DMS114 treated with DMSO at 0.1 percent for 48 hours (cell line): ENCODE measurements around the gene CCDC167.
"Not testable (repeated sequence)": the region's sequence is repeated elsewhere in the genome, so short reads cannot be mapped to it uniquely, and the experiment has no call there.

Experiments used
- DNase-seq: peaks from one replicate; lab custom pipeline; 2025; ENCODE audit not compliant: unreplicated experiment; lab: John Stamatoyannopoulos, UW

The CCDC167 gene

GRCh38 chr6:37477656-37478435 lies 21.8 kb downstream of the CCDC167 start:
- DNase-seq: no peak

DNA sequence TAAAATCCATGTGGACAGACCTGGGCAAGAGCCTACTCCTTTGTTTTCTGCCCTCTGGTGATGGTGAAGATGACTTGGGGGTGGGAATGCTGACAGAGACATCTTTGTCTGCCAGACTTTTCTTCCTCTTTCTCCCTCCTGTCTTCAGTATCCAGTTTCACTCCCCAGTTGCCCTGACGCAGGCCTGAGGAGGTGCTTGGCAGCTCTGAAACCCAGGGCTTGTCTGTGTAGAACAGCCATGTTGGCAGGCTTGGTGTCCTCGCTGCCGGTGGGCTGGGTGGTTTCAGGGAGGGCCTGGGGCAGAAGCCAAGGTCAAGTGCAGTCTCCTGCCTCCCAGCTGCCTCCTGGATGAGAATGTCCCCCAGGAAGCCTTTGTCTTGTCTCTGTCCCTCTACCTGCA lies 22.5 kb downstream of the CCDC167 start:
- no peak for DNase-seq

DNA sequence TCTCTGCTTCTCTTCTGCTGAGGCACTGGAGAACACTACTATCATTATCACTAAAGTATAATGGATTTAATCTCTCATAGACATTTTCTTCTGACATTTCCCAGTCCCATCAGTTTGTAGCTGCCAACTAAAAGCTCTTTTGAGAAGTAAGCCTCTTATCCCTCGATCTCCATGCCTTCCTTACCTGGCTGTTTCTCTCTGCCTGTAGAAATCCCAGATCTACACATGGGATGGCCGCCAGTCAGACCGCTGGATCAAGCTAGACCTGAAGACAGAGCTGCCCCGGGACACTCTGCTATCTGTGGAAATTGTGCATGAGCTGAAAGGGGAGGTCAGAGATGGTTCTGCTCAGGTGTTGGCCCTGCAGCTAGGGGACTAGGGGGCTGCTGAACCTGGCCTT lies 25.4 kb downstream of the CCDC167 start:
- no peak for DNase-seq

- DNase-seq: no peak
Observed at GRCh38 chr6:37473364-37474095, 26.2 kb downstream of the CCDC167 start.

DNA sequence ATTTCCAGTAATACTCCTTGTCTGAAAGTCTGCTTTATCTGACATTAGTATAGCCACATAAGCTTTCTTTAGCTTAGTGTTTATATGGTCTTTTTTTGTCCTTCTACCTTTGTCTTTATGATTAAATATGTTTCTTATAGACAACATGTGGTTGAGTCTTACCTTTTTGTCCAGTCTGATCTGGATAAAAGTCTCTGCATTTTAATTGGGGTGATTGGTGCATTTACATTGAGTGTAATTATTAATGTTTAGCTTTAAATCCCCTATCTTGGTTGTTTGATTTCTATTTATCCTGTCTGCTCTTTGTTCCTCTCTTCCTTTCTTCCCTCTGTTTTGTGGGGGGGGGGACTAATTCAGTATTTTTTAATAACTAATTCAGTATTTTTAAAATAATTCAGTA lies 32.0 kb downstream of the CCDC167 start:
- DNase-seq: no peak

DNA sequence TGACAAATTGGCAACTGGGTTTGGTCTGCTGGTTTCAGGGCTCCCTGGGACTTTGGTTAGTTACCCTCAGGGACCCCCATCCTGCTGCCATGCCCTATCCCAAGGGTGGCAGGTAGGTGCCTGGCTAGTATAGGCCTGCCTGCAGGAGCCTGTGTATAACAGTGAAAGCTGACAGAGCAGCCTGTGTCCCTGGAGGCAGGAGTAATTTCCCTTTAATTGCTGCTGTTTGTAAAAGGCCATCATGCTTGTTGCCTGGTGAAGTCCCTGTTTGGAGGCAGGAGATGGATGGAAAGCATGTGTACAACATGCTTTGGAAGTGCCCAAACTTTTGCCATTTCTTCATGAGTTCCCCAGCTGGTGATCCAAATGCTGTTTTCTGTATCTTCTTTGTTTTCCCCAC lies 36.6 kb downstream of the CCDC167 start:
- no peak for DNase-seq

GRCh38 chr6:37460805-37461204 lies 38.9 kb downstream of the CCDC167 start:
- no peak for DNase-seq

DNA sequence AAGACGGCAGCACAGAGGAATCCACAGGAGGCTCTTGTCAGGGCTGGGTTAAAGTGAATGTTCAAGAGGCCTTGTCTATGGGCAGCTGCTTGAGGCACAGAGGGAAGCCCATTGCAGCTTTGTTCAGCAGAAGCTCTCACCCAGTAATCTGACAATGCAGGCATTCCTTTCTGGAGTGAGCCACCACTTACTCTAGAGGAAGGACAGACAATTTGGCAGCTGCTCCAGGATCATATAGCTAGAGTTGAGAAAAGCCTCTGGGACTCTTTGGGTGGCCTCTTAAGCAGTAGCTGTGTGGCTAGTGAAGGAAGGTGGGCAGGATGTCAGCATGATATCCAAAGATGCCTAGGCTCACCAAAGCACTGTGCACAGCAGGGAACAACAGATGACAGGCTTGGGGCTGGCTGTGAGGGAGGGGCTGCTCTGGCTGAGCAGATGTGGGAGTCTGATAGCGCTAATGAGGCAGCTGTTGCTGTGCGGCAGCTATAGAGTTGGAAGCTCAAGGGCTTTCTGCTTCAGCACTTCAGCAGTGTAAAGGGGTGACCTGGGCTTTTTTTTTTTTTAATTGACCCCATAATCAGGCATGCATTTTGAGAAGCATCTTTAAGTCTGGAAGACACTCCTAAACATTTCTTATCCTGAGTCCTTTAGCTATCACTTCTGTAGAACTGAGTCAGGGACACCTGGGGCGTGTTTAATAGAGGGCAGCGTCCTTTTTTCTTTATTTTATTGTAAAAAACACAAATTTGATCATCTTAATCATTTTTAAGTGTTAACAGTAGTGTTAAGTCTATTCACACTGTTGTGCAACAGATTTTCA lies 39.5 kb downstream of the CCDC167 start:
- no peak for DNase-seq

GRCh38 chr6:37456816-37457560 lies 42.7 kb downstream of the CCDC167 start:
- no peak for DNase-seq

GRCh38 chr6:37456126-37456525 lies 43.6 kb downstream of the CCDC167 start:
- DNase-seq: no peak

DNA sequence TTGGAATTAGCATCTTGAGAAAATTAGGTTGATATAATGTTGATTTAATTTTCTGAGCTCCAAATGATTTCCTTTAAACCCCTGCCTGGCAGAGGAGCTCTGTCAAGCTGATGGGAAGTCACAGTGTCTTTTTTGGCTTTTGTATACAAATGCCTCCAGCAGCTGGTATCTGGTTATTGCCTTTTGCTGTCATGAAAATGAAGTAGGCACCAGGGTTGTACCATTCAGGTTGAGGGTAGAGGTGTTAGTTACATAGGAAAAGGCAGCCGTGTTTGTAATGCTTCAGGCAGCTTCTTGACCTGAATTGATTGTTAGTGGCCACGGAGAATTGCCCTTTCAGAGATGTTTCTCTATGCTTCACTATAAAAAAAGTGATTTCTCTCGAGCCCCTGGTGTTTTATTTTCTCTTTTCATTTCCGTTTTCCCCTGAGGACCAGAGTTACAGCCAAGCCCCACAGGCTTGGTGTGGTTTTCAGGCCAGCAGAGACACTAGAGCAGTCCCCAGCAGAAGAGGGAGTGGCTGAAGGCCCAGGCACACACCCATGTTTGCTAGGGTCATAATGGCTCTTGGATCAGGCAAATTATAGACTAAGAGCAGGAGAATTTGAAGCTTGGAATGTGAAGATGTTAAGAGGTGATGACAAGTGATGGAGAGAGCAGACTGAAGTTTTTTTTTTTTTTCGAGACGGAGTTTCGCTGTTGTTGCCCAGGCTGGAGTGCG lies 45.1 kb downstream of the CCDC167 start:
- no peak for DNase-seq

DNA sequence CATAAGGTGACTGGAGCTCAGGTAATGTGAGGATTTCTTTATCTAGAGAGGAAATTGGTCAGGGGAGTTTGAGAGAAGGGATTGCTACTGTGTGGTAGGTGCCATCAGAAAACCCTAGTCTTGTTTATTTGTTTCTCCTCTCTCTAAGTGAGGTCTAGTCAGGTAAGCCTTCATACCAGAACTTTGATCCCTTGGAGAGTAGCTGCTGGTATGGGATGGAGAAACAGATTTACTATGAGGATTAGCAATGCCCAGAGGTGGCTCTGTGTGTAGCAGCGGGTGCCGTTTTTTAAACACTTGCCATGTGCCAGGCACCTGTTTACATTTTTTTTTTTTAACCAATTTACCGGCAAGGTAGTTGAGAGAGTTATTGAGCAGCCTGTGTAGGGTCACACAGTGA lies 47.2 kb downstream of the CCDC167 start:
- DNase-seq: no peak

- no peak for DNase-seq
Observed at GRCh38 chr6:37451441-37452193, 48.1 kb downstream of the CCDC167 start.

- no peak for DNase-seq
Observed at GRCh38 chr6:37449984-37450383, 49.7 kb downstream of the CCDC167 start.

- DNase-seq: not testable (repeated sequence)
Observed at GRCh38 chr6:37443216-37443542, 56.5 kb downstream of the CCDC167 start.

GRCh38 chr6:37442416-37443215 lies 57.1 kb downstream of the CCDC167 start:
- DNase-seq: no peak

GRCh38 chr6:37441651-37442050 lies 58.0 kb downstream of the CCDC167 start:
- no peak for DNase-seq

- no peak for DNase-seq
Observed at GRCh38 chr6:37438930-37439329, 60.8 kb downstream of the CCDC167 start.

GRCh38 chr6:37435816-37436215 lies 63.9 kb downstream of the CCDC167 start:
- DNase-seq: no peak
